ENCODE measurements around the gene HRAS.
"Not testable (repeated sequence)": the region's sequence is repeated elsewhere in the genome, so short reads cannot be mapped to it uniquely, and the experiment has no call there.

DNA sequence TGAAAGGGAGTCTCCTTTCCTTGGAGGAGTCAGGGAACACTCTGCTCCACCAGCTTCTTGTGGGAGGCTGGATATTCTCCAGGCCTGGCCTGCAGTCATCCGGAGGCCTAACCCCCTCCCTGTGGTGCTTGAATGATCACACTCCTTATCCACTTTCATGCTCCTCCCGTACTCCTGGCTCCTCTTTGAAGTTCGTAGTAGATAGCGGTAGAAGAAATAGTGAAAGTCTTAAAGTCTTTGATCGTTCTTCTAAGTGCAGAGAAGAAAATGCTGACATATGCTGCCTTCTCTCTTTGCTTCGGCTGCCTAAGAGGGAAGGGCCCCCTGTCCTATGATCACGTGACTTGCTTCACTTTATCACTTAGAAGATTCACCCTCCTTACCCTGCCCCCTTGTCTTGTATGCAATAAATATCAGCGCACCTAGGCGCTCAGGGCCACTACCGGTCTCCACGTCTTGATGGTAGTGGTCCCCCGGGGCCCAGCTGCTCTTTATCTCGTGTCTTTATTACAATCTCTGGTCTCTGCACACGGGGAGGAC lies 38.7 kb upstream of the HRAS start:
- TF ChIP-seq POLR2AphosphoS5, EP300 (IDR thresholded peaks at IDR 0.05): not testable (repeated sequence)

All from stomach (tissue), 4 donors.